H1 (cell line): ENCODE results near the gene MIB2. TPM values are rescaled to one million over a fixed set of nuclear protein-coding genes. Genes with fewer than 3 reads are reported as not detected.

ENCODE experiments used
- ASH2L ChIP-seq: fragments of 200-600, 300-600 bp; sonication (generic); IDR thresholded peaks from one replicate; pipeline ENCODE4 v1.7.1; 2017; ENCODE audit warnings: low read length
- CBX8 ChIP-seq: fragments of 300-800, 300-1000 bp; sonication (generic); IDR thresholded peaks from 2 replicates; pipeline ENCODE4 v1.7.1; 2016; ENCODE audit warnings: low read depth, low read length, borderline replicate concordance
- CHD1 ChIP-seq: IDR thresholded peaks from 2 replicates; pipeline ENCODE4 v1.6.1; 2012; ENCODE audit warnings: low read depth, low read length, improper control_type of control experiment
- FOSL1 ChIP-seq: IDR thresholded peaks from 2 replicates; pipeline ENCODE4 v1.6.1; 2011; ENCODE audit warnings: mild to moderate bottlenecking, low read depth, low read length, moderate library complexity; ENCODE audit not compliant: insufficient read depth
- HDAC6 ChIP-seq: IDR thresholded peaks from one replicate; pipeline ENCODE4 v1.7.1; 2012; ENCODE audit warnings: low read depth, mild to moderate bottlenecking, inconsistent platforms, low read length, moderate library complexity
- JUN ChIP-seq: IDR thresholded peaks from 2 replicates; pipeline ENCODE4 v1.6.1; 2011; ENCODE audit warnings: low read depth, mild to moderate bottlenecking, improper control_type of control experiment, low read length
- KDM1A ChIP-seq: fragments of 200-600, 300-600 bp; sonication (generic); IDR thresholded peaks from 2 replicates; pipeline ENCODE4 v1.7.1; 2016; ENCODE audit warnings: mild to moderate bottlenecking, low read length, borderline replicate concordance
- NRF1 ChIP-seq: IDR thresholded peaks from 2 replicates; pipeline ENCODE4 v1.6.1; 2011; ENCODE audit warnings: mild to moderate bottlenecking, low read depth, low read length, improper control_type of control experiment
- PHF8 ChIP-seq: fragments of 200-600 bp; sonication (generic); conservative IDR thresholded peaks from 2 replicates; pipeline ENCODE4 v1.7.1; 2012; ENCODE audit warnings: low read depth, mild to moderate bottlenecking, inconsistent platforms, low read length, moderate library complexity
- RAD21 ChIP-seq, 2 experiments: IDR thresholded peaks in 1 of 2; conservative IDR thresholded peaks in 1 of 2; 2 replicates each; pipeline ENCODE4 v1.6.1; 2011; ENCODE audit warnings: low read depth in 2 of 2, low read length in 2 of 2, improper control_type of control experiment in 1 of 2, inconsistent platforms in 1 of 2, mild to moderate bottlenecking in 1 of 2, moderate library complexity in 1 of 2
- RBBP5 ChIP-seq: IDR thresholded peaks from 2 replicates; pipeline ENCODE4 v1.7.1; 2012; ENCODE audit warnings: low read depth, mild to moderate bottlenecking, inconsistent platforms, low read length, moderate library complexity, borderline replicate concordance
- SAP30 ChIP-seq: fragments of 300-600 bp; sonication (generic); IDR thresholded peaks from 2 replicates; pipeline ENCODE4 v1.7.1; 2012; ENCODE audit warnings: low read length, moderate library complexity, mild to moderate bottlenecking, inconsistent platforms; ENCODE audit not compliant: insufficient read depth, insufficient replicate concordance
- SP4 ChIP-seq: IDR thresholded peaks from 2 replicates; pipeline ENCODE4 v1.6.1; 2012; ENCODE audit warnings: low read length, inconsistent platforms
- TBP ChIP-seq: IDR thresholded peaks from 2 replicates; pipeline ENCODE4 v1.6.1; 2011; ENCODE audit warnings: low read depth, low read length, improper control_type of control experiment
- TEAD4 ChIP-seq: IDR thresholded peaks from 2 replicates; pipeline ENCODE4 v1.6.1; 2012; ENCODE audit warnings: low read depth, low read length, inconsistent platforms, mixed read lengths
- YY1 ChIP-seq: IDR thresholded peaks from 2 replicates; pipeline ENCODE4 v1.6.1; 2011; ENCODE audit warnings: low read depth, mild to moderate bottlenecking, low read length
- ZNF274 ChIP-seq: IDR thresholded peaks from 2 replicates; pipeline ENCODE4 v1.7.0; 2012; ENCODE audit warnings: low read length, borderline replicate concordance; ENCODE audit errors: extremely low read depth
- polyA plus RNA-seq, 7 experiments: library from polyadenylated mRNA; depleted of rRNA in 3 of 7; stranded (reverse) in 5 of 7; unstranded in 2 of 7; fragments of >200 nt in 5 of 7; fragments of 200-250 nt in 2 of 7; gene quantifications; 1 replicate in 5 of 7; 2 replicates in 1 of 7; 4 replicates in 1 of 7; pipeline versions ENCODE4 v1.2.1 to v1.2.3, GENCODE V29; 2011 to 2013; ENCODE audit warnings: missing spikeins in 2 of 7, mixed read lengths in 2 of 7
- total RNA-seq: library from RNA; stranded (reverse); fragmentation: NEBNext Ultra II Directional; extraction: Animal tissue kit (Norgen Biotek cat#: 25700); gene quantifications from 2 replicates; pipeline ENCODE4 v1.2.1, GENCODE V29; 2021

MIB2 gene
- total and polyA plus RNA-seq, 2 of the 8 experiments (the other 6 are each of a cell fraction or from before 2014, with no cell fraction given) = 32.5 to 60.0 TPM

GRCh38 chr1:1599935-1600860 lies 15.1 kb upstream of the MIB2 start, which contains the start of gene FNDC10 (continued):
- TF ChIP-seq HDAC6 (no peak), ASH2L (no peak), YY1 (no peak), SAP30 (peak; percentile 72), JUN (no peak), CBX8 (no peak), TEAD4 (no peak), NRF1 (no peak), SP4 (no peak), CHD1 (no peak), KDM1A (no peak), TBP (no peak), RAD21 (IDR thresholded peaks at IDR 0.05 in 1 of 2, conservative IDR thresholded peaks at IDR 0.05 in 1 of 2; ENCODE audit: low read depth in 2 of 2, low read length in 2 of 2) (no peak), FOSL1 (no peak), RBBP5 (no peak), ZNF274 (no peak), PHF8 (0 out of 2 replicates have a peak, but pooled peaks have one; percentile 23)
